Prostate gland (tissue), 2 donors: ENCODE measurements around the gene PAQR4. TPM values are rescaled to one million over a fixed set of nuclear protein-coding genes. Genes with fewer than 3 reads are reported as not detected.

Experiments
- DNase-seq: peaks from one replicate; pipeline ENCODE4 v3.0.0-alpha.2; 2019; ENCODE audit warnings: low spot score
- H3K27ac ChIP-seq, 2 donors: fragments of 200-600 bp; sonication (generic); 2 replicates each; pipeline ENCODE4 v1.5.1; 2017 to 2019
- H3K27me3 ChIP-seq: fragments of 200-600 bp; sonication (generic); replicated peaks from 2 replicates; pipeline ENCODE4 v1.5.1; 2019; ENCODE audit not compliant: insufficient read depth
- H3K36me3 ChIP-seq, 2 donors: fragments of 200-600 bp; sonication (generic); 1 replicate in 1 of 2; 2 replicates in 1 of 2; pipeline versions ENCODE4 v1.5.1 to v1.8.1; 2017 to 2019
- H3K4me1 ChIP-seq: fragments of 200-600 bp; sonication (generic); replicated peaks from 2 replicates; pipeline ENCODE4 v1.5.1; 2019
- H3K4me3 ChIP-seq, 2 donors: fragments of 200-600 bp; sonication (generic); 2 replicates each; pipeline ENCODE4 v1.5.1; 2017 to 2019
- H3K9me3 ChIP-seq: fragments of 200-600 bp; sonication (generic); 2 replicates; pipeline ENCODE4 v1.5.1; 2017
- CTCF ChIP-seq, 4 experiments: fragments of 200-600 bp in 2 of 4; fragments of 450-650 bp in 2 of 4; sonication (generic) in 2 of 4; IDR thresholded peaks; 1 replicate in 3 of 4; 2 replicates in 1 of 4; pipeline ENCODE4 v1.5.1; 2016 to 2019; ENCODE audit warnings: antibody characterized with exemption in 4 of 4, mild to moderate bottlenecking in 2 of 4, moderate library complexity in 2 of 4
- POLR2A ChIP-seq: fragments of 450-650 bp; IDR thresholded peaks from one replicate; pipeline ENCODE4 v1.6.1; 2016; ENCODE audit warnings: antibody characterized with exemption, mild to moderate bottlenecking
- POLR2AphosphoS5 ChIP-seq: sonication (generic); formaldehyde crosslinking; IDR thresholded peaks from one replicate; pipeline ENCODE4 v1.6.1; 2017; ENCODE audit warnings: antibody characterized with exemption
- WGBS: methylation state at CpG from one replicate; pipeline ENCODE4 v1.1.5; 2018; 5-methylcytosine and 5-hydroxymethylcytosine counted together
- intact Hi-C: fragments of 100-400 bp; cut with DNase I; formaldehyde crosslinking; loops from one replicate; pipeline ENCODE4 v1.14.2; 2022
- total RNA-seq, 2 donors: library from RNA; depleted of rRNA; stranded (reverse); fragments of >200 nt; gene quantifications; one replicate each; pipeline ENCODE4 v1.1.0, GENCODE V29; 2016

Gene PAQR4
- total RNA-seq, 2 donors from 2014 or later = 9.1 to 25.1 TPM

GRCh38 chr16:2960183-2961010 is 8.8 kb upstream of the PAQR4 start:
- Histone ChIP-seq H3K4me1 (peaks cover 18% of the 10 kb centered on the region), H3K27ac (no peak overlapping the region), H3K36me3 (no peaks in the 10 kb centered on the region), H3K4me3 (no peak overlapping the region), H3K27me3 (no peaks in the 10 kb centered on the region), H3K9me3 (no peaks in the 10 kb centered on the region)
- no peak for DNase-seq
- TF ChIP-seq CTCF (IDR thresholded peaks at IDR 0.05) (no peak), POLR2AphosphoS5 (no peak), POLR2A (no peak)
- 83% methylated on average over 16 of the region's 17 CpGs for WGBS
- intact Hi-C loops = no loop called here

GRCh38 chr16:2962334-2963073 is 6.6 kb upstream of the PAQR4 start:
- intact Hi-C loops = no loop called here
- H3K9me3 ChIP-seq = no peaks in the 10 kb centered on the region
- no peak overlapping the region for H3K27ac ChIP-seq
- TF ChIP-seq POLR2A = no peak
- no peak for TF ChIP-seq POLR2AphosphoS5
- TF ChIP-seq CTCF (IDR thresholded peaks at IDR 0.05) = no peak
- peaks cover 18% of the 10 kb centered on the region for H3K4me1 ChIP-seq
- no peaks in the 10 kb centered on the region for H3K36me3 ChIP-seq
- H3K27me3 ChIP-seq = no peaks in the 10 kb centered on the region
- 13% methylated on average over 22 of the region's 28 CpGs for WGBS
- no peak overlapping the region for H3K4me3 ChIP-seq
- DNase-seq = no peak

GRCh38 chr16:2963074-2963722 is 6.0 kb upstream of the PAQR4 start:
- H3K9me3 ChIP-seq = no peaks in the 10 kb centered on the region
- no peak for DNase-seq
- no peaks in the 10 kb centered on the region for H3K27me3 ChIP-seq
- H3K4me3 ChIP-seq = peak overlapping the region in 1 of 2 donors; percentile 26
- H3K27ac ChIP-seq = no peak overlapping the region
- TF ChIP-seq CTCF (IDR thresholded peaks at IDR 0.05) (no peak), POLR2AphosphoS5 (no peak), POLR2A (no peak)
- H3K36me3 ChIP-seq = no peaks in the 10 kb centered on the region
- intact Hi-C loops = no loop called here
- 1% methylated on average over 27 of the region's 40 CpGs for WGBS
- H3K4me1 ChIP-seq = peaks cover 18% of the 10 kb centered on the region

GRCh38 chr16:2963723-2964474 is 5.2 kb upstream of the PAQR4 start, which contains the start of gene KREMEN2:
KREMEN2 (plus strand) TSS chr16:2964275; CDS start chr16:2964521, 246 bp downstream.
- Histone ChIP-seq H3K9me3 (no peaks in the 10 kb centered on the region), H3K27me3 (no peaks in the 10 kb centered on the region)

More at GRCh38 chr16:2963723-2964474, 5.2 kb upstream of the PAQR4 start, which contains the start of gene KREMEN2:
- peak within 1 kb of the TSS; percentile 4 to 26 for H3K4me3 ChIP-seq
- no peak within 1 kb of the TSS for H3K27ac ChIP-seq
- peaks cover 18% of the 10 kb centered on the region for H3K4me1 ChIP-seq
- under 1% methylated on average over 60 of the region's 60 CpGs for WGBS
- H3K36me3 ChIP-seq = no peaks in the 10 kb centered on the region
- intact Hi-C loops = no loop called here
- TF ChIP-seq POLR2AphosphoS5 (no peak), CTCF (IDR thresholded peaks at IDR 0.05) (no peak), POLR2A (no peak)
- no peak for DNase-seq
